BE2C (cell line): ENCODE data around the gene PRKG1. TPM values are rescaled to one million over a fixed set of nuclear protein-coding genes. Genes with fewer than 3 reads are reported as not detected.

Experiments
- DNase-seq: peaks from one replicate; pipeline ENCODE4 v3.0.0-alpha.2; 2020
- H3K27me3 ChIP-seq: fragments of 250-450 bp; sonication (Bioruptor Pico); 2 replicates; pipeline ENCODE4 v1.5.1; 2020; ENCODE audit warnings: mild to moderate bottlenecking
- H3K36me3 ChIP-seq: fragments of 250-450 bp; sonication (Bioruptor Pico); 2 replicates; pipeline ENCODE4 v1.5.1; 2020; ENCODE audit warnings: mild to moderate bottlenecking
- H3K4me1 ChIP-seq: fragments of 250-450 bp; sonication (Bioruptor Pico); 2 replicates; pipeline ENCODE4 v1.5.1; 2020
- H3K4me3 ChIP-seq: 2 replicates; pipeline ENCODE4 v1.5.1; 2011; ENCODE audit warnings: low read depth, low read length
- H3K9me3 ChIP-seq: fragments of 250-450 bp; sonication (Bioruptor Pico); 2 replicates; pipeline ENCODE4 v1.5.1; 2020
- polyA plus RNA-seq: library from polyadenylated mRNA; unstranded; fragments of >200 nt; gene quantifications from one replicate; pipeline ENCODE4 v1.2.1, GENCODE V29; 2012; ENCODE audit warnings: low read depth, missing spikeins; ENCODE audit not compliant: insufficient read length, insufficient read depth
- TF ChIP-seq, protein P1 (sequence below): IDR thresholded peaks from 2 replicates; pipeline ENCODE4 v1.5.1; 2012; ENCODE audit warnings: mild to moderate bottlenecking, low read depth, low read length

Gene PRKG1
- polyA plus RNA-seq = 0.48 TPM

DNA sequence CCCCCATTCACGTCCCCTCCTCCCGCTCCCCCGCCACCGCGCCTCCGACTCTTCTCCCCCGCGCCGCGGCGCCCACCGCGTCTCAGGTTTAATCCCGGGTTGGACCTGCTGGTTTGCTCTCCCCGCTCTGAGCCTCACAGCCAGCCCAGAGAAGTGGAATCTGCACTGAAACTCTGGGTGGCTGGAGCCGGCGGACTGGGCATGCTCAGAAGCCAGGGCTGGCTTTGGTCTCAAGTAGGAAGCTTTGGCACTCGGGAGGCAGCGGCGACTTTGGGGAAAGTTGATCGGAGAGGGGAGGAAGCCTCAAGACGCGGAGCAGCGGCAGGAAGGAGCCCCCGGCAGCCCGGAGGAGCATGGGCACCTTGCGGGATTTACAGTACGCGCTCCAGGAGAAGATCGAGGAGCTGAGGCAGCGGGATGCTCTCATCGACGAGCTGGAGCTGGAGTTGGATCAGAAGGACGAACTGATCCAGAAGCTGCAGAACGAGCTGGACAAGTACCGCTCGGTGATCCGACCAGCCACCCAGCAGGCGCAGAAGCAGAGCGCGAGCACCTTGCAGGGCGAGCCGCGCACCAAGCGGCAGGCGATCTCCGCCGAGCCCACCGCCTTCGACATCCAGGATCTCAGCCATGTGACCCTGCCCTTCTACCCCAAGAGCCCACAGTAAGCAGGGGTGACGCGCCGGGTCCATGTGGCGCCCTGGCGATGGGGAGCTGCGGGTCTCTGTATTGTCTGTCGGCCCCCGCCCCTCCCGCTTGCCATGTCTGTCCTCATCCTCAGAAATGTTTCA, at the start of gene PRKG1:
PRKG1 (plus strand) TSS at position 250 of the 791 bp plus-strand sequence.
- Histone ChIP-seq H3K36me3 (no peaks in the 10 kb centered on the region), H3K4me1 (no peaks in the 10 kb centered on the region), H3K27me3 (peaks cover 33% of the 10 kb centered on the region), H3K4me3 (peak within 1 kb of the TSS; percentile 45), H3K9me3 (no peaks in the 10 kb centered on the region)
- peak; percentile 28 for DNase-seq
- TF ChIP-seq, protein P1, sequence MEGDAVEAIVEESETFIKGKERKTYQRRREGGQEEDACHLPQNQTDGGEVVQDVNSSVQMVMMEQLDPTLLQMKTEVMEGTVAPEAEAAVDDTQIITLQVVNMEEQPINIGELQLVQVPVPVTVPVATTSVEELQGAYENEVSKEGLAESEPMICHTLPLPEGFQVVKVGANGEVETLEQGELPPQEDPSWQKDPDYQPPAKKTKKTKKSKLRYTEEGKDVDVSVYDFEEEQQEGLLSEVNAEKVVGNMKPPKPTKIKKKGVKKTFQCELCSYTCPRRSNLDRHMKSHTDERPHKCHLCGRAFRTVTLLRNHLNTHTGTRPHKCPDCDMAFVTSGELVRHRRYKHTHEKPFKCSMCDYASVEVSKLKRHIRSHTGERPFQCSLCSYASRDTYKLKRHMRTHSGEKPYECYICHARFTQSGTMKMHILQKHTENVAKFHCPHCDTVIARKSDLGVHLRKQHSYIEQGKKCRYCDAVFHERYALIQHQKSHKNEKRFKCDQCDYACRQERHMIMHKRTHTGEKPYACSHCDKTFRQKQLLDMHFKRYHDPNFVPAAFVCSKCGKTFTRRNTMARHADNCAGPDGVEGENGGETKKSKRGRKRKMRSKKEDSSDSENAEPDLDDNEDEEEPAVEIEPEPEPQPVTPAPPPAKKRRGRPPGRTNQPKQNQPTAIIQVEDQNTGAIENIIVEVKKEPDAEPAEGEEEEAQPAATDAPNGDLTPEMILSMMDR = no peak

DNA sequence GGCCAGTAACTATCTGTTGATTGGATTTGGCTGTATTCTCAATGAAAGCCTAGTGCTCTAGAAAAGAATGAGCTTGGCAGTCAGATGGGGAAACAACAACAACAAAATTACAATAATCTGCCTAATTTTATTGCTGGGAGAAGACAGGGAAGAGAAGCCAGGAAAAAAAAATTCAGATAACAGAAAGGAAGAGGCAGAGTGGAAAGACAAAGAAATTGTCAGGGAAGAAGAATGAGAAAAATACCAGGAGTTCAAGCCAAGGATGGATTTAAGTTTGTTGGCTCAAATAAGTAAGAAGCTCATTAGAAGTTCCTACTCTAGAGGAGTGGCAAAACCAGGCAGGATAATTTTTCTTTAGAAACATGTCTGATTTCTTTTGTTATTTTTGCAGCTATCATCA, 45.9 kb upstream of the PRKG1 start:
- Histone ChIP-seq H3K27me3 (no peaks in the 10 kb centered on the region), H3K36me3 (no peaks in the 10 kb centered on the region), H3K9me3 (no peaks in the 10 kb centered on the region), H3K4me3 (no peak overlapping the region), H3K4me1 (no peaks in the 10 kb centered on the region)
- TF ChIP-seq, protein P1 = no peak
- DNase-seq = no peak

DNA sequence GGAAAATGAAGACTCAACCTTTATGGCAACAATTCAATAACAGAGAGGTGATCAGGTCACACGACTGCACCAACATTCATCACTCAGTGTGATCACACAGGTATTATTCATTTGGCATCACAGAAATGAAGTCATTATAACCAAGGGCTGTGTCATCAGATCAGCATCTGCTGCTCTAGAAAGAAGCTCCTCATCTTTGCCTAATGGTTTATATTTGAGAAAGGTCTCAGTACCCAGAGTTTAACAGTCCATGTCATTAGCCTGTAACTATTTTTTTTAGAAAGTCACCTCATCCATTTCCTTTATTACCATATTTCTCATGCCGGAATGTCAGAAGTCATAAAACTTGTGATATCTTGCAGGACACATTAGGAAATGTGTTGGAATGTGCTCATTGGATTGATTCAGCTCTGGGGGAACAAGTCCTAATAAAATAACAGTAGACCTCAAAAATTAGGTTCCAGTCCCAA, 45.1 kb upstream of the PRKG1 start:
- H3K36me3 ChIP-seq = no peaks in the 10 kb centered on the region
- H3K4me3 ChIP-seq = no peak overlapping the region
- H3K27me3 ChIP-seq = no peaks in the 10 kb centered on the region
- TF ChIP-seq, protein P1 = no peak
- H3K9me3 ChIP-seq = no peaks in the 10 kb centered on the region
- H3K4me1 ChIP-seq = no peaks in the 10 kb centered on the region
- no peak for DNase-seq

DNA sequence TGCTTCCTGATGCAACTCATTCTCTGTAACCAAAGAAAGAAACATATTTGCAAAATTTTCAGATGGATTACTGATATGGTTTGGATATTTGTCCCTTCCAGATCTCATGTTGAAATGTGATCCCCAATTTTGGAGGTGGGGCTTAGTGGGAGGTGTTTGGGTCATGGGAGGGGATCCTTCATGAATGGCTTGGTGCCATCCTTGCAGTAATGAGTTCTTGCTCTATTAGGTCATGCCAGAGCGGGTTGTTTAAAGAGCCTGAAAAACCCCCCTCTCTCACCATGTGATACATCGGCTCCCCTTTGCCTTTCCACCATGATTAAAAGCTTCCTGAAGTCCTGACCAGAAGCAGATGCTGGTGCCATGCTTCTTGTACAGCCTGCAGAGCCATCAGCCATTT, 43.8 kb upstream of the PRKG1 start:
- H3K9me3 ChIP-seq = no peaks in the 10 kb centered on the region
- no peak overlapping the region for H3K4me3 ChIP-seq
- H3K4me1 ChIP-seq = no peaks in the 10 kb centered on the region
- H3K27me3 ChIP-seq = no peaks in the 10 kb centered on the region
- TF ChIP-seq, protein P1 = no peak
- H3K36me3 ChIP-seq = no peaks in the 10 kb centered on the region
- DNase-seq = no peak

DNA sequence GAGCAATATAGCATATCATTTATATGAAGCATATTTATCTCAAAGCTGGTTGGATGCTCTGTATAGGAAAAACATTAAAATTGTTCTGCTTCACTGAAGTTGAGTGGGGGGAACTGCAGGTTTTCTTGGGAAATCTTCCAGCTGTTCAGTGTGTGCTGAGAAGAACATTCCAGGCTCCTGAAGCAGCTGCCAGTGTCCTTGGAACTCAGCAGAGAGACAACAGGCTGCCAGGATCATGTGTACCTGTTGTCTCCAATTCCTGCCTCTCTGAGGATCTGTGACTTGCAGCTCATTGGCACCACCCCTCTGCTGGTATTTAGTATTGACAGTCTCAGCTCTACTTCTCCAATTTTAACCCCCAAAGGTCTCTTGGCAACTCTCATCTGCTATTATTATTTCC, 42.3 kb upstream of the PRKG1 start:
- DNase-seq = no peak

More for the DNA sequence above, 42.3 kb upstream of the PRKG1 start:
- H3K4me3 ChIP-seq = no peak overlapping the region
- no peaks in the 10 kb centered on the region for H3K4me1 ChIP-seq
- no peaks in the 10 kb centered on the region for H3K9me3 ChIP-seq
- H3K27me3 ChIP-seq = no peaks in the 10 kb centered on the region
- TF ChIP-seq, protein P1 = no peak
- no peaks in the 10 kb centered on the region for H3K36me3 ChIP-seq
